SKM-1 (cell line): ENCODE results near the gene KLC1.
A peak's percentile ranks its signal among the peaks of the same experiment; 100 is the strongest.

ENCODE experiments used
- DNase-seq: peaks from one replicate; lab custom pipeline; 2025; ENCODE audit not compliant: unreplicated experiment; lab: John Stamatoyannopoulos, UW

Gene KLC1

GRCh38 chr14:103702497-103703432, 73.8 kb downstream of the KLC1 start:
- no peak for DNase-seq

DNA sequence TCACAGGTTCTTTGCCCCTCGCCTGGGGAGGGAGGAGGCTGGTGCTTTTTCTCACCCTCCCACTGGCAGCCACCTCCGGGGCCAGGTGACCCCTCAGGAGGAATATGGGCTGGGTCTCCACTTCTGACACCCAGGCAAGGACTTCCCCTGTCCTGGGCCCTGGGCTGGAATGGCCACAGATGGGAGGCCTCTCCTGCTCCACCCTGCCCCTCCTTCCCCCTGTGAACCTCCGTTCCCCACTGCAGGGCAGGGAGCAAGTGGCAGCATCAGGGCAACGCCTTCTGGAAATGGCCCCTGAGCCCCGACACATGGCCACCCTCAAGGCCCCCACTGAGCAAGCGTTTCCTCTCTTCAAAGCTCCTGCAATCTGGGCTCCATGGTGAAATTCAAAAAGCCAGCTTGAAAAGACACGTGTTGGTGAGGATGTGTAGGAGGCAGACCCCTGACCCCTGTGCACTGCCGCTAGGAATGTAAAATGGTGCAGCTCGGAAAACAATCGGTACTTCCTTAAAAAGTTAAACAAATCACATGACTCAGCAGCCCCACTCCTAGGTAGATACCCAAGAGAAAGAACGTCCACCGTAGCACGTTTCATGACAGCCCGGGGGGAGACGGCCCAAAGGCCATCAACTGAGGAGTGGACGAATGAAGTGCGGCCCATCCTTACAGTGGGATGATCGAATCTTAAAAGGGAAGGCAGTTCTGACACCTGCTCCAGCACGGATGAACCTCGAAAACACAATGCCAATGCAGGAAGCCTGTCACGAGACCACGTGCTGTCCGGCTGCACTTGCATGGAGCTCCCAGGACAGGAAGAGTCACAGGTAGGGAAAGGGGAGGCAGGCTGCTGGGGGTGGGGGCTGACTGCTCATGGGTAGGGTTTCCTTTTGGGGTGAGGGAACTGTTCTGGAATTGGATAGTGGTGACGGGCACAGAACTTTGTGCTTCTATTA, 74.7 kb downstream of the KLC1 start:
- no peak for DNase-seq

DNA sequence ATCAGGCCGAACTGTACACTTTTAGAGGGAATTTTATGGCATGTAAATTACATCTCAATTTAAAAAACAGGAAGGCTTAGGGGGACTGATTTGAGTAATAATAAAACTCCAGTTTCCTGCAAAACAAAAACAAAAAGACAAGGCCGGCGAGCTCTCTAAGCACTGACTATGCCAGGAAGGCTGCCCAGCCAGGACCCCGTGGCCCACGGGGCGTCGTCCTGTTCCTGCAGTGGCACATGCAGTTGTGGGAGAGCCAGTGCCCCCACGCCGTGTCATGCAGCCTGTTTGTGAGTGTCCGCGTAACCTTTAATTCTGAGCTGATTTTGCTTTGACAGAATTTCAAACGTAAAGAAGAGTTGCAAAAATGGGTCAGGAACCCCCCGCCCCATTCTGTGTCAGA, 75.7 kb downstream of the KLC1 start:
- no peak for DNase-seq

- no peak for DNase-seq
Observed at GRCh38 chr14:103705118-103705503, 76.1 kb downstream of the KLC1 start.

- DNase-seq = no peak
Observed at GRCh38 chr14:103705504-103706284, 76.7 kb downstream of the KLC1 start.

- DNase-seq = no peak
Observed at GRCh38 chr14:103706551-103707328, 77.7 kb downstream of the KLC1 start.

DNA sequence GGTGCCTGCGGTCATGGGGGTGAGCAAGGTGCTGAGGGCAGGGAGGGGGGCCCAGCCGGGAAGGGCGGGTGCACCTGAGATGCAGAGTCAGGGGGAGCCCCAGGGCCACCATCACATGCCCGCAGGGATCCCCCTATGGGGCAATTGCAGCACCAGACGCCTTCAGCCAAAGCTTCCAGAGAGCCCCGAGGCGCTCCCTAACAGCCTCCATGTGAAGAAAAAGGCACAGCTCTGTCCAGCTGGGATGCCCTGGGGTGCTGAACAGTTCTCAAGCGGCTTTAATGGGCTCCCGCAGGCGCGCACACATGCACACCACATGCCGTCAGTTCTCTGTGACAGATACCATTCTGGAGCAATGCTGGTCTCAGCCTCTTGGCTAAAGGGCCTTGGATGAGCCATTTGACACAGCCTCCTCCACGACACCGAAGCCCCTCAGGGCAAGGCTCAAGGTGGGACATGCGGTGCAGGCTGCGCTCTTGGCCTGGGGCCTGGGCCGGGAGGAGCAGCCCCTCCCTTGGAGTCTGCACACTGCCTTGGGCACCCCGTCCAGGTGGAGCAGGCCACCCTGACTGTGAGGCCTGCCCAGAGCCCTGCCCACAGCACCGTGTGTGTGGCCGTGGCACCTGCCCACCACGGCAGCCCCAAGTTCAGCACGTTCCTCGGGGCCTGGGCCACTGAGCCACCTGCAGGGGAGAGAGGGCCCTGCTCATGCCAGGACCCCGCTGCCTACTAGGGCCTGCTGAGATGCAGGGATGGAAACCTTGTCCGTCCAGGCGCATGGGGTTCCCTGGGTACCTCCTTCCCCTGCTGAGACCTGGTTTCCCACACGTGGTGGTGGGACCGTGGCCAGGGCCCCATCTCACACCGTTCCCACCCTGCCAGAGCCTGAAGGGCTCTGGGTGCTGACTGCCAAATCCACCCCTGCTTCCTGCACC, 78.6 kb downstream of the KLC1 start:
- no peak for DNase-seq

- no peak for DNase-seq
Observed at GRCh38 chr14:103708750-103709187, 79.8 kb downstream of the KLC1 start.

DNA sequence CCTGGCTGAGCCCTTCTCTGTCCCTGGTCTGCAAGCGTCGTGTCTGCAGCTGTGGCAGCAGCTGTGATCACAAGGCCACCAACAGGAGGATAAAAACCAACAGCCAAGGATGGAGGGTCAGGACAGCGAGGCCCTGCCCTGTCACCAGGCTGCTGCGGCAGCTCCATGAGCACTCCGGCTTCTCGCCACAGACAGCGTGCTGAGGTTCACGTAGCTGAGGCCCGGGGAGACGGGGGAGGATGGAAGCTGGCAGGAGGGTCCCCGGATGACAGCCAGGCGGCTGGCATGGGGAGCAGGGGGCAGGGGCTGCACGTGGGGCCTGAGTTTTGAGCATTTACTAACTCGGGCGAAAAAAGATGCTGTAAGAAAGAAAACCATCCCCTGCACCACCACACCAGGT, 80.8 kb downstream of the KLC1 start:
- DNase-seq = no peak

DNA sequence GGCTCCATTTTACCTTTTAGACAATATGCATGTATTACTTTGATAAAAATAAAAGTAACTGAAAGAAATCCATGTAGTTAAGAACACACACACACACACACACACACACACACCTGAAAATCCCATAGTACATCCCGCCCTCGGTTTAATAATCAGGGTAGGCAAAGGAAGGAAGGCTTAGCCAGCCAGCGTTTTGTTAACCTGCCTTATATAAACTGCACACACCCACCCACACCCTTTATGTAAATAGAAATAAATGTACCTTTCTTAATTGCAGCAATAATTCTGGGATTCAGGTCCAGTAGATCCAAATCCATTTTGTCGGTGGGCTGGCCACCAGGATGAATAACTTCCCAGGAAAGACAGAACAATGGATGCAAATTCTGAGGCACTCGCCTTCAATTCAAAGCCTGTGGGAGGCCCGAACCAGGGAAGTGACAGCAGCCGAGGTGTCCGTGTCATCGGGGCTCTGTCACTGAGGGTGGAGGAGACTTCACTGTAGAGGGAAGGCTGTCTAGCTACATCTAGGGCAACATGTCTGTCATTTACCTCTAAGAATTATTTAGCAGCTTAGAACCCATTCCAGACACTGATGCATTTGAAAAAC, 81.9 kb downstream of the KLC1 start:
- no peak for DNase-seq

- no peak for DNase-seq
Observed at GRCh38 chr14:103711516-103712431, 82.8 kb downstream of the KLC1 start.

- DNase-seq = no peak
Observed at GRCh38 chr14:103712633-103713247, 83.7 kb downstream of the KLC1 start.

DNA sequence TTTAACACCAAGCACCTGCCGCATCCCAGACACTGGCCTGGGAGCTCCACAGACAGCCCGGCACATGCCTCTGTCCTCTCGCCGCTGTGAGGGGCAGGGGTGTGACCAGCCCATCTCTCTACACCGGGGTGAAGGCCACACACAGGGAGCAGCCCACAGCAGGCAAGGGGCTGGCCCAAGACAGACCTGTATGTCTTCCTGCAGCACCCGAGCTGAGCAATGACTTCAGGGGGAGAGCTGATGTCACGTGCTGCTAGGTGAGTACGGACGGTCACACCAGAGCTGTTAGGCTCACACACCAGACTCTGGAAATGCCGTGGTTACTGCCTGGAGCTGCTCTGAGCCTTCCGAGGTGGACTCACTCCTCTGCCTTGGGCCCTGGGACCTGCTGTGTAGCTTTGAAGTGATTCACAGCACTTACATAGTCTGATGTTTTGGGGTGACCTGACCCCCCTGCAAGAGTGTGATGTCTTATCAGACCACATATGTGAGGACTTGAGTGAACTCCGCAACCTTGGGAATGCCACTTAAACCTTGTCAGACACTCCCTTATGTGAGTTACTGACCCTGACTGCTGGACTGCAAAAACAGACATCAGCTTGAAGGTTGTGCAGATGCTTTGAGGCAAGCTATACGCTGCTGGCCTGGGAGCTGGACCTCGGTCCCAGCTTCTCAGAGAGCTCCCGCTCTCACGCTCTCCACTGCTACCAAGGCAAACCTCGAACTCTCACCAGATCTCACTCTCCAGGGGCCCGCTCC, 84.5 kb downstream of the KLC1 start:
- no peak for DNase-seq

GRCh38 chr14:103714063-103714724, 85.2 kb downstream of the KLC1 start:
- no peak for DNase-seq

- peak; percentile 82 for DNase-seq
Observed at GRCh38 chr14:103715052-103716000, 86.3 kb downstream of the KLC1 start, which contains the start of the genes XRCC3 and ZFYVE21. Gene XRCC3, minus strand, starts transcription at chr14:103715451. Its CDS starts 4,364 bp downstream, at chr14:103711087. Gene ZFYVE21, plus strand, starts transcription at chr14:103715810. Its CDS starts 32 bp downstream, at chr14:103715842.
